ENCODE measurements around the gene NKTR.

Gene NKTR

GRCh38 chr3:42683875-42684598, 83.6 kb downstream of the NKTR start:
- no peak for DNase-seq

GRCh38 chr3:42684632-42685362, 84.3 kb downstream of the NKTR start:
- no peak for DNase-seq

GRCh38 chr3:42685363-42685881, 84.9 kb downstream of the NKTR start, which contains the start of gene KLHL40:
TSS of gene KLHL40 (plus strand) at chr3:42685537. CDS start at chr3:42685619, 82 bp downstream.
- no peak for DNase-seq

GRCh38 chr3:42685891-42686820, 85.7 kb downstream of the NKTR start:
- DNase-seq = no peak

GRCh38 chr3:42686832-42687650, 86.6 kb downstream of the NKTR start:
- no peak for DNase-seq

GRCh38 chr3:42688016-42688415, 87.5 kb downstream of the NKTR start:
- DNase-seq = no peak

GRCh38 chr3:42688487-42689420, 88.3 kb downstream of the NKTR start:
- DNase-seq = peak; percentile 15

- no peak for DNase-seq
Observed at GRCh38 chr3:42689421-42690014, 89.0 kb downstream of the NKTR start.

GRCh38 chr3:42690191-42690590, 89.7 kb downstream of the NKTR start:
- no peak for DNase-seq

GRCh38 chr3:42690766-42691680, 90.5 kb downstream of the NKTR start:
- no peak for DNase-seq

GRCh38 chr3:42691816-42692666, 91.6 kb downstream of the NKTR start:
- no peak for DNase-seq

- DNase-seq = no peak
Observed at GRCh38 chr3:42692667-42693529, 92.4 kb downstream of the NKTR start.

GRCh38 chr3:42693530-42693930, 93.0 kb downstream of the NKTR start:
- DNase-seq = no peak

GRCh38 chr3:42694366-42694765, 93.9 kb downstream of the NKTR start:
- DNase-seq = no peak

GRCh38 chr3:42696356-42697288, 96.1 kb downstream of the NKTR start:
- no peak for DNase-seq

Measured in NCI-H510A treated with DMSO at 0.1 percent for 48 hours (cell line).